Endothelial cell of umbilical vein (primary cell): Measurements from ENCODE around the gene CLIC4. TPM values are rescaled to one million over a fixed set of nuclear protein-coding genes. Genes with fewer than 3 reads are reported as not detected.

ENCODE experiments used
- BruUV-seq: library from RNA; stranded (reverse); fragments of 400-500 nt; replicated peaks from 2 replicates; lab custom pipeline; 2021; lab: Mats Ljungman, UMichigan
- CTCF ChIA-PET: fragments of 300-600, 350-600 bp; sonication (Branson Sonifier 250); formaldehyde crosslinking; loops from one replicate; lab custom pipeline; 2021; ENCODE audit warnings: antibody characterized with exemption, inconsistent platforms; lab: Charles Lee
- POLR2A ChIA-PET: fragments of 300-600, 350-600 bp; sonication (Branson Sonifier 250); formaldehyde crosslinking; loops from one replicate; lab custom pipeline; 2021; ENCODE audit warnings: antibody characterized with exemption, inconsistent platforms; lab: Charles Lee
- DNase-seq: peaks from one replicate; pipeline ENCODE4 v3.0.0-alpha.2; 2011; ENCODE audit warnings: low read depth, low spot score
- FAIRE-seq: peaks from 2 replicates; lab custom pipeline; 2011; peaks lifted over from hg19 to GRCh38; lab: Jason Lieb, UNC
- H2AFZ ChIP-seq: 2 replicates; pipeline ENCODE4 v1.6.0; 2012; ENCODE audit warnings: low read depth, low read length, control low read depth, inconsistent platforms
- H3K27ac ChIP-seq: 2 replicates; pipeline ENCODE4 v1.5.1; 2011; ENCODE audit warnings: low read depth, mild to moderate bottlenecking, control low read depth, low read length, moderate library complexity; ENCODE audit not compliant: insufficient read depth
- H3K27me3 ChIP-seq, 2 experiments: 2 replicates each; pipeline versions ENCODE4 v1.6.0 to v1.6.1; 2011; ENCODE audit warnings: low read length in 2 of 2, mixed read lengths in 1 of 2; ENCODE audit not compliant: control insufficient read depth in 2 of 2, insufficient read depth in 2 of 2
- H3K36me3 ChIP-seq, 2 experiments: 2 replicates in 1 of 2; 3 replicates in 1 of 2; pipeline ENCODE4 v1.5.1; 2011; ENCODE audit warnings: low read length in 2 of 2, mild to moderate bottlenecking in 1 of 2, moderate library complexity in 1 of 2; ENCODE audit not compliant: control insufficient read depth in 2 of 2, insufficient read depth in 2 of 2; ENCODE audit errors: extremely low read depth in 1 of 2
- H3K4me1 ChIP-seq: 3 replicates; pipeline ENCODE4 v1.5.1; 2011; ENCODE audit warnings: mild to moderate bottlenecking, low read length; ENCODE audit not compliant: control insufficient read depth, insufficient read depth; ENCODE audit errors: extremely low read depth
- H3K4me2 ChIP-seq: 2 replicates; pipeline ENCODE4 v1.6.1; 2011; ENCODE audit warnings: low read length, control low read depth, mixed read lengths; ENCODE audit not compliant: insufficient read depth
- H3K4me3 ChIP-seq, 3 experiments: fragments of 200-600 bp in 1 of 3; sonication (generic), shearing (Covaris generic) in 1 of 3; replicated peaks in 1 of 3; 2 replicates each; pipeline ENCODE4 v1.5.1; 2011 to 2016; ENCODE audit warnings: control low read depth in 3 of 3, low read length in 3 of 3, mild to moderate bottlenecking in 2 of 3, inconsistent platforms in 1 of 3, low read depth in 1 of 3, moderate library complexity in 1 of 3; ENCODE audit not compliant: insufficient read depth in 1 of 3
- H3K79me2 ChIP-seq: 2 replicates; pipeline ENCODE4 v1.6.0; 2012; ENCODE audit warnings: low read length, inconsistent platforms; ENCODE audit not compliant: control insufficient read depth, insufficient read depth
- H3K9ac ChIP-seq: replicated peaks from 2 replicates; pipeline ENCODE3; 2011; ENCODE audit warnings: low read length, control low read depth; ENCODE audit not compliant: insufficient read depth; ENCODE audit errors: extremely low read depth
- H3K9me1 ChIP-seq: replicated peaks from 3 replicates; pipeline ENCODE4 v1.6.0; 2011; ENCODE audit warnings: mild to moderate bottlenecking, low read length; ENCODE audit not compliant: control insufficient read depth, insufficient read depth; ENCODE audit errors: extremely low read depth
- H3K9me3 ChIP-seq: replicated peaks from 2 replicates; pipeline ENCODE4 v1.5.1; 2012; ENCODE audit warnings: low read length, inconsistent platforms; ENCODE audit not compliant: control insufficient read depth, insufficient read depth
- H4K20me1 ChIP-seq: replicated peaks from 2 replicates; pipeline ENCODE3; 2011; ENCODE audit warnings: mild to moderate bottlenecking, low read length; ENCODE audit not compliant: control insufficient read depth, insufficient read depth; ENCODE audit errors: extremely low read depth
- CTCF ChIP-seq, 2 donors: IDR thresholded peaks; 1 replicate in 1 of 2; 2 replicates in 1 of 2; pipeline ENCODE4 v1.5.1; 2011; ENCODE audit warnings: low read length in 2 of 2, mild to moderate bottlenecking in 2 of 2, moderate library complexity in 2 of 2, control low read depth in 1 of 2, inconsistent platforms in 1 of 2, low read depth in 1 of 2; ENCODE audit not compliant: insufficient read depth in 1 of 2; ENCODE audit errors: extremely low read depth in 1 of 2
- EZH2 ChIP-seq: IDR thresholded peaks from 2 replicates; pipeline ENCODE4 v1.6.1; 2012; ENCODE audit warnings: borderline replicate concordance, low read depth, mild to moderate bottlenecking, moderate library complexity, low read length, inconsistent platforms; ENCODE audit not compliant: severe bottlenecking
- FOS ChIP-seq: IDR thresholded peaks from 2 replicates; pipeline ENCODE4 v1.6.1; 2011; ENCODE audit warnings: mild to moderate bottlenecking, low read length, moderate library complexity, borderline replicate concordance; ENCODE audit not compliant: insufficient read depth
- GATA2 ChIP-seq: IDR thresholded peaks from 2 replicates; pipeline ENCODE4 v1.7.0; 2011; ENCODE audit warnings: low read depth, mild to moderate bottlenecking, moderate library complexity, mixed read lengths, low read length; ENCODE audit not compliant: insufficient read length, insufficient read depth
- JUN ChIP-seq: IDR thresholded peaks from 2 replicates; pipeline ENCODE4 v1.6.1; 2011; ENCODE audit warnings: borderline replicate concordance, low read depth; ENCODE audit not compliant: insufficient read length, insufficient read depth
- MYC ChIP-seq: IDR thresholded peaks from one replicate; pipeline ENCODE4 v1.6.1; 2011; ENCODE audit warnings: mild to moderate bottlenecking, low read depth, low read length
- POLR2A ChIP-seq: IDR thresholded peaks from 2 replicates; pipeline ENCODE4 v1.6.1; 2012; ENCODE audit warnings: low read depth, mild to moderate bottlenecking, control low read depth, low read length
- POLR2AphosphoS5 ChIP-seq: IDR thresholded peaks from 2 replicates; pipeline ENCODE4 v1.6.1; 2012; ENCODE audit warnings: low read depth, mild to moderate bottlenecking, control low read depth, low read length, moderate library complexity; ENCODE audit not compliant: insufficient read depth
- dilution Hi-C: fragments of 300-500 bp; cut with MboI; formaldehyde crosslinking; loops from one replicate; pipeline ENCODE4 v1.15.0; 2019; ENCODE audit warnings: low sequenced_read_pairs; ENCODE audit not compliant: extremely low pct_ligation_motif_present
- intact Hi-C: fragments of 100-400 bp; cut with micrococcal nuclease; formaldehyde crosslinking; loops from one replicate; pipeline ENCODE4 v1.10.0; 2022
- polyA plus RNA-seq, 4 experiments: library from polyadenylated mRNA; depleted of rRNA in 3 of 4; stranded (reverse) in 3 of 4; unstranded in 1 of 4; fragments of >200 nt; gene quantifications; 2 replicates each; pipeline versions ENCODE4 v1.2.1 to v1.2.3, GENCODE V29; 2011 to 2012; ENCODE audit warnings: missing spikeins in 1 of 4
- total RNA-seq: library from RNA; stranded (reverse); gene quantifications from 2 replicates; pipeline ENCODE4 v1.2.3, GENCODE V29; 2021

CLIC4 gene
- total and polyA plus RNA-seq, 2 donors (not counting 3 experiments of a cell fraction or from before 2014, with no cell fraction given), result 97.5 to 330 TPM

DNA sequence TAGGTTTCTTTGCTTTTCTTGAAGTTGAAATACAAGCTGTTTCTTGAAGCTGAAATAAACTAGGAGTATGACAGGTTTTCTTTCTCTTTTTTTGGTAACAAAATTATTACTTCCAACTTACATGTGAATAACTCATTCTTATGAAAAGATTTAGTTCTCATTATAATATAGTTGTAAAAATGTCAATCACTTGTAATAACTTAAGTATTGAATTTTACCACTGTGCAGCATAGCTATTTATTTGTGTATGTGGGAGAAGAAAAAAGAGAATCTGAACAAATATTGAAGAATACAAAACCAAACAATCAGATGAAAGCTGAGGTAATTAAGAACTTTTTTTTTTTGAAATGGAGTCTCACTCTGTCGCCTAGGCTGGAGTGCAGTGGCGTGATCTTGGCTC, 11.1 kb downstream of the CLIC4 start:
- DNase-seq (no peak), FAIRE-seq (no peak)
- dilution Hi-C loops, result no loop called here
- no peak overlapping the region for H3K4me3 ChIP-seq
- H3K27me3 ChIP-seq, result no peaks in the 10 kb centered on the region
- POLR2A ChIA-PET, result interaction anchor here (0.5 kb wide), 1 partner anchor 73 kb away, joined by 3 read pairs; no protein-coding TSS in a partner anchor
- peaks cover 11% of the 10 kb centered on the region for H4K20me1 ChIP-seq
- H2AFZ ChIP-seq, result no peak overlapping the region
- H3K27ac ChIP-seq, result no peak overlapping the region
- H3K79me2 ChIP-seq, result peaks cover 93% of the 10 kb centered on the region
- CTCF ChIA-PET, result interaction anchor here (1.2 to 4.4 kb wide), 4 partner anchors 14 to 74 kb away, joined by 3 to 29 read pairs (median 6); no protein-coding TSS in a partner anchor
- H3K9me1 ChIP-seq, result no peaks in the 10 kb centered on the region
- peaks cover 36% of the 10 kb centered on the region for H3K4me1 ChIP-seq
- H3K9me3 ChIP-seq, result no peaks in the 10 kb centered on the region
- BruUV-seq, result no TSS peak
- no peak for TF ChIP-seq POLR2AphosphoS5
- TF ChIP-seq JUN, result no peak
- TF ChIP-seq EZH2, result no peak
- no peak for TF ChIP-seq POLR2A
- no peak for TF ChIP-seq GATA2
- no peak for TF ChIP-seq CTCF (IDR thresholded peaks at IDR 0.05; ENCODE audit: extremely low read depth in 1 of 2, insufficient read depth in 1 of 2, low read depth in 1 of 2, low read length in 2 of 2)
- TF ChIP-seq MYC, result no peak
- no peak for TF ChIP-seq FOS
- no peaks in the 10 kb centered on the region for H3K36me3 ChIP-seq
- intact Hi-C loops, result no loop called here
- H3K9ac ChIP-seq, result no peak overlapping the region
- H3K4me2 ChIP-seq, result no peak overlapping the region
